Astrocyte of the spinal cord (primary cell): Measurements from ENCODE around the gene DUSP22.

Experiments used
- DNase-seq: peaks from one replicate; pipeline ENCODE4 v3.0.0; 2011; ENCODE audit warnings: low read depth, low spot score
- H3K4me3 ChIP-seq: 2 replicates; pipeline ENCODE4 v1.5.1; 2011; ENCODE audit warnings: low read depth, mild to moderate bottlenecking, low read length, moderate library complexity
- in situ Hi-C: cut with HindIII; loops from 2 replicates; pipeline ENCODE4 v1.10.0; 2017; ENCODE audit warnings: low sequenced_read_pairs
- TF ChIP-seq, protein P1 (sequence below): IDR thresholded peaks from 2 replicates; pipeline ENCODE4 v1.5.1; 2012; ENCODE audit warnings: low read depth, mild to moderate bottlenecking, low read length, inconsistent platforms

DUSP22 gene

DNA sequence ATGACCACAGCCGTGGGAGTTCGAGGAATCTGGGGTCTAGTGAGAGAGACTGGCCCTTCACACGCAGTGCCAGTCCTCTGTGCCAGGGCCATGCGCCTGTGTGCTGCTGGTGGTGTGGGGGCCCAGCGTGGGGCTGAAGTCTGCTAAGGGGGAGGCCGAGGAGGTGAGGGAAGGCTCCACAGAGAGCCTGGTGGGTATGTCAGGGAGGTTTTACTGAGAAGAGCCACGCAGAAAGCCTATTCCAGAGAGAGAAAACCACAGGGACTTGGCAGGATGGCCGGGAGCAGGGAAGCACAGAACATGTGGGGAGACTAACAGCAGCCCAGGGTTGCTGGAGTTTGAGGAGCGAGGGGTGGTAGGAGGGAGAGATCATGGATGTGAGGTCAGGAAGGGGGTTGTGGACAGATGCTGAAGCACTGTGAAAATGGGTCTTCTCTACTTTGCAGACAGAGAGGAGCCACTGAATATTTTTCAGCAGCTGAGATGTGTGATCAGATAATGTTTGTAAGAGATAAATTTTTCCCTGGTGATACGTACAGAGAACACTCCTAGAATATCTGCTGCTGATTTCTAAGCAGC lies 35.3 kb downstream of the DUSP22 start:
- TF ChIP-seq, protein P1, sequence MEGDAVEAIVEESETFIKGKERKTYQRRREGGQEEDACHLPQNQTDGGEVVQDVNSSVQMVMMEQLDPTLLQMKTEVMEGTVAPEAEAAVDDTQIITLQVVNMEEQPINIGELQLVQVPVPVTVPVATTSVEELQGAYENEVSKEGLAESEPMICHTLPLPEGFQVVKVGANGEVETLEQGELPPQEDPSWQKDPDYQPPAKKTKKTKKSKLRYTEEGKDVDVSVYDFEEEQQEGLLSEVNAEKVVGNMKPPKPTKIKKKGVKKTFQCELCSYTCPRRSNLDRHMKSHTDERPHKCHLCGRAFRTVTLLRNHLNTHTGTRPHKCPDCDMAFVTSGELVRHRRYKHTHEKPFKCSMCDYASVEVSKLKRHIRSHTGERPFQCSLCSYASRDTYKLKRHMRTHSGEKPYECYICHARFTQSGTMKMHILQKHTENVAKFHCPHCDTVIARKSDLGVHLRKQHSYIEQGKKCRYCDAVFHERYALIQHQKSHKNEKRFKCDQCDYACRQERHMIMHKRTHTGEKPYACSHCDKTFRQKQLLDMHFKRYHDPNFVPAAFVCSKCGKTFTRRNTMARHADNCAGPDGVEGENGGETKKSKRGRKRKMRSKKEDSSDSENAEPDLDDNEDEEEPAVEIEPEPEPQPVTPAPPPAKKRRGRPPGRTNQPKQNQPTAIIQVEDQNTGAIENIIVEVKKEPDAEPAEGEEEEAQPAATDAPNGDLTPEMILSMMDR, result no peak
- in situ Hi-C loops, result no loop called here
- no peak overlapping the region for H3K4me3 ChIP-seq
- DNase-seq, result peak; percentile 65

DNA sequence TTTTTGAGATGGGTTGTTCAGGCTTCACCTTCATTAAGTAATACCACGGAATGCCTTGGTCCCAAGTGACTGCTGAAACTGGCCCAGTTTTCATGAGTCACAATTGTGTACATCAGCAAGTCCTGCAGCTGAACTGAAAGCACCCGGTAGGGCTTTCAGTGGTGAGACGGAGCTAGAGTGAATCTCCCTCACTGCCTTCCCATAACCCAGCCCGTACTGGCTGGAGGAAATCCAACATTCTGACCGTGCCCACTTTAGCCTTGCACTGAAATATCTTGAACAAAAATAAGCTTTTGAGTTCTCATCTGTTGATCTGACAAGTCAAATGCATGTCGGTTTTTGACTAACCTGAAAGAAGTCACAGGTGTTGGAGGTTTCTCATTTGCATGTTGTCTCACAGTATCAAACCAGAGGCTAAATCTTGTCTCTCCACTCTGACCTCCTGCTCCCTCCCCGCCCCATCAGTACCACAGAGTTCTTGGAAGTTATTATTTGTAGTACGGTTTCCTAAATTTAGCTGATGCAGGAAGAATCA lies 35.9 kb downstream of the DUSP22 start:
- DNase-seq, result peak; percentile 91
- no peak overlapping the region for H3K4me3 ChIP-seq
- TF ChIP-seq, protein P1, result no peak
- in situ Hi-C loops, result no loop called here

DNA sequence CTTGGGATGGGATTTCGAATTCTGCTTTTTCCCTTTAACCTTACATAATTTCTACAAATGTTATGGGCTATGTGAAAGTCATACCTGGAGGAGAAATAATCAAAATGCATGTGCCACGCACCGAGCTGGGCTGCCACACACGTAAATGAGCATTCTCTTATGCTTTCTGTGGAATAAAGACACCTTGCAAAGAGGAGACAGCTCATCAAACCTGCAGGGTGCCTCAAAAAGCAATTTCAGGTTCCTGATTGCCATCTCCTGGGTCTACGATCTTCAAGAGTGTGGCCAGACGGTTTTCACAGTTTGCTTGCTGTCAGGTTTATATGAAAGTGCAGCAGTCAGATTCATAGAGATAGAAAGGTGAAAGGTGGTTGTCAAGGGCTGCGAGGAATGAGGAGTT lies 36.6 kb downstream of the DUSP22 start:
- TF ChIP-seq, protein P1, result no peak
- in situ Hi-C loops, result no loop called here
- no peak for DNase-seq
- H3K4me3 ChIP-seq, result no peak overlapping the region

DNA sequence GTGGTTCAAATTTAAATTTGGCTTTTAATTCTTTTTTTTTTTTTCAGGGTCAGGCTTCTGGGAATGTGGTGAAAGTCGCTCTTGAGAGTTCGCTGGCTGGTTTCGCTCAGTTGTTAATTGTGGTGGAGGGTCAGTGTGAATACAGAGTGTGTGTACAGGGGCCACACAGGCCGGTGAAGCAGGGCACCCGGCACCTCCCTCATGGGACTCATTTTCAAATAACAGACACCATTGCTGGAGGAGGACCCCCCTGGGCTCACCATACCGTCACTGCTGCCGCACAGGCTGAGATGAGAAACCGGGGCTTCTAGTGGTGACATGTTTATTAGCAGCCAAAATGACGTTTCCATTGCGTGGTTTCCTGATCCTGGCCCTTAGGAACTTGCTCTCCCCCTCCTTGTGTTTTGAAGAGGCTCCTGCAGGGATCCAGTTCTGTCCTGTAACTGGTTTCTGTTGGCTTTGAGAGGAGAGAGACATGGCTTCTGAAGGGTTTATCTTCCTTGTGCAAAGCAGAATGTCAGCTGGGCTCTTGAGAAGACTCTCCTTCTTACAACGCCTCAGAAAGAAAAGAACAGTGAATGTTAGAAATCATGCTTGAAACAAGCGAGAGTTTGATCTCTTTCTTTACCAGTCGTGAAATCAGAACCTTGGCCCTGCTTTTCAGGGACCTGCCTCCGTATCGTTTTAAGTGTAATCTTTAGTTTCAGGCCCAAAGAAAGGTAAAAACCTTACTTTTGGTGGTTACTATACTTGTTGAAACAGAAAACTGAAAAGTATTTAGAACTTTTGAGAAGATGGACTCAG lies 37.8 kb downstream of the DUSP22 start:
- TF ChIP-seq, protein P1, result no peak
- in situ Hi-C loops, result no loop called here
- H3K4me3 ChIP-seq, result no peak overlapping the region
- peak; percentile 27 for DNase-seq

DNA sequence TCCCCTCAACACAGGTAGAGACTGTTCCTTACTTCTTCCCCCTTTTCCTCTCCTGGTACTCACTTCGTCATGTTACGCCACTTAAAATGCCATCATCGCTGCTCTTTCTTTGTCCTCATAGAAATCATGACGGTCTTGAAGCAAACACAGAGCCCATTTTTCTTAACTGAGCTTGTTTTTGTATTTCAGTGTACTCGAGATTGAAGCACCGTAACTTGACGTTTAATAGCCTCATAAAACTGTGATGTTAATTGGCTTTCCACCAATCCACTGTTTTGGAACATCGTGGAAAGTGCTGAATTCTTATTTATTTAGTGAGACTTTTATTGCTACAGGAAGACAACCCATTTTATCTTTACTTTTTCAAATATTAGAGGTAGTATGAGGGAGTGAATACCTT lies 38.7 kb downstream of the DUSP22 start:
- no peak overlapping the region for H3K4me3 ChIP-seq
- TF ChIP-seq, protein P1, result no peak
- DNase-seq, result no peak
- in situ Hi-C loops, result no loop called here

DNA sequence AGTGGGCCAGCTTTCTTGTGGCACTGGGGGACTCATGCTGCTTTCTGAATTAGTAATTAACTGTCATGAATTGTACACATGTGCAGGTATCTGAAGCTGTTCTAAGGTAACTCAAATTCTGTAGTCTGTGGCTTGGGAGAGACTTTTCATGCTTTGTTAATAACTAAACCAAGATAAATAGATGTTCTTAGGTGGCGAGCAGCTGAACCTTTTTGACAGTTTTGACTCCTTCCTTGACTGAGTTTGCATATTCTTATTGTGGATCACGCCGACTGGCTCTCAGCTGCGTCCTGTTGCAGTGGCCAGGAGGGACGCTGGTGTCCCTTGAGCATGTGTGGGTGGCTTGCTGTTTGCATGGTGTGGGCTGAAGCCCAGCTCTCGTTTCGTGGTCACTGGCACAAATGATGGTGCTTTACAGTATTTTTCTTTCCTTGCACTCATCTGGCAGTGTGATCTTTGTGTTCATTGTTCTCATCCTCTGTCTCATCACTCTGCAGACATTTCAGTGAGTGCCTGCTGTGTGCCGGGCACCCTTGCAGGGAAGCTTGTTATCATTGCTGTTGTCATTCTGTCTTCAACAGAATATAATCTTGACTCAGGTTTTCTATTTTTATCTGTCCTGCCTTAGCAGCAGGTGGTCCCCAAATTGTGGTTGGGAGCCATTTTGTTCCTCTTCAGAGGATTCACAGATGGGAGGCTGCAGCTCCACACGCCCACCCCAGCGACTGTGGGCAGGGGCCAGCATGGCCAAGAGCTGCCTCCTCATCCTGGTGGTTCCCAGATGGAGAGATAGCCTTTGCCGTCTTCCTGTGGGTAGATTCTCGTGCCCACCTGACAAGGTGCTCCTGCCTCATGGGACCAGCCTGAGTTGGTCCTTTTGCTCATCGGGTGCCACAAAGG lies 39.6 kb downstream of the DUSP22 start:
- in situ Hi-C loops, result no loop called here
- DNase-seq, result peak; percentile 58
- H3K4me3 ChIP-seq, result no peak overlapping the region

More for the DNA sequence above, 39.6 kb downstream of the DUSP22 start:
- TF ChIP-seq, protein P1, result no peak
